HG02884 (cell line): ENCODE measurements around the gene IER3.
"Not testable (repeated sequence)": the region's sequence is repeated elsewhere in the genome, so short reads cannot be mapped to it uniquely, and the experiment has no call there.

Source experiments
- ATAC-seq: cut with Tn5 transposase; IDR thresholded peaks from one replicate; pipeline ENCODE4 v1.9.1; 2021; ENCODE audit warnings: mild to moderate bottlenecking, moderate library complexity; ENCODE audit not compliant: unreplicated experiment

IER3 gene

GRCh38 chr6:30725713-30726505 lies 18.4 kb downstream of the IER3 start:
- no peak for ATAC-seq

DNA sequence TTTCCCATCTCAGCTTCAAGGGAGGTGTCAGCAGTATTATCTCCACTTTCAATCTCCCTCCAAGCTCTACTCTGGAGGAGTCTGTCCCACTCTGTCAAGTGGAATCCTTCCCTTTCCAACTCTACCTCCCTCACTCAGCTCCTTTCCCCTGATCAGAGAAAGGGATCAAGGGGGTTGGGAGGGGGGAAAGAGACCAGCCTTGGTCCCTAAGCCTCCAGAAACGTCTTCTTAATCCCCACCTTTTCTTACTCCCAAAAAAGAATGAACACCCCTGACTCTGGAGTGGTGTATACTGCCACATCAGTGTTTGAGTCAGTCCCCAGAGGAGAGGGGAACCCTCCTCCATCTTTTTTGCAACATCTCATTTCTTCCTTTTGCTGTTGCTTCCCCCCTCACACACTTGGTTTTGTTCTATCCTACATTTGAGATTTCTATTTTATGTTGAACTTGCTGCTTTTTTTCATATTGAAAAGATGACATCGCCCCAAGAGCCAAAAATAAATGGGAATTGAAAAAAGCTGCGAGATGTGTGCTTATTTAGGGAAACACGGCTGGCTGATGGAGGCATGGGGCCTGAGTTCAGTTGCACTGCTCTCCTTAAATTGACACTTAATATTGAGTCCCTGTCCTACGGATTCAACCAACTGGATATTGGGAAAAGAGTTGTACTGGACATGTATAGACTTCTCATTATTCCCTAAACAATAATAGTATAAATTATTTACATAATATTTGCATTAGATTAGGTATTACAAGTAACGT lies 19.3 kb downstream of the IER3 start:
- no peak for ATAC-seq

DNA sequence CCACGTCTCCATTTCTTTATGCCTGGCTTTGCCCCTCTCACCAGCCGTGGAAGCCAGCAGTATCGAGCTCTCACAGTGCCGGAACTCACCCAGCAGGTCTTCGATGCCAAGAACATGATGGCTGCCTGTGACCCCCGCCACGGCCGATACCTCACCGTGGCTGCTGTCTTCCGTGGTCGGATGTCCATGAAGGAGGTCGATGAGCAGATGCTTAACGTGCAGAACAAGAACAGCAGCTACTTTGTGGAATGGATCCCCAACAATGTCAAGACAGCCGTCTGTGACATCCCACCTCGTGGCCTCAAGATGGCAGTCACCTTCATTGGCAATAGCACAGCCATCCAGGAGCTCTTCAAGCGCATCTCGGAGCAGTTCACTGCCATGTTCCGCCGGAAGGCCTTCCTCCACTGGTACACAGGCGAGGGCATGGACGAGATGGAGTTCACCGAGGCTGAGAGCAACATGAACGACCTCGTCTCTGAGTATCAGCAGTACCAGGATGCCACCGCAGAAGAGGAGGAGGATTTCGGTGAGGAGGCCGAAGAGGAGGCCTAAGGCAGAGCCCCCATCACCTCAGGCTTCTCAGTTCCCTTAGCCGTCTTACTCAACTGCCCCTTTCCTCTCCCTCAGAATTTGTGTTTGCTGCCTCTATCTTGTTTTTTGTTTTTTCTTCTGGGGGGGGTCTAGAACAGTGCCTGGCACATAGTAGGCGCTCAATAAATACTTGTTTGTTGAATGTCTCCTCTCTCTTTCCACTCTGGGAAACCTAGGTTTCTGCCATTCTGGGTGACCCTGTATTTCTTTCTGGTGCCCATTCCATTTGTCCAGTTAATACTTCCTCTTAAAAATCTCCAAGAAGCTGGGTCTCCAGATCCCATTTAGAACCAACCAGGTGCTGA lies 20.3 kb downstream of the IER3 start:
- not testable (repeated sequence) for ATAC-seq

DNA sequence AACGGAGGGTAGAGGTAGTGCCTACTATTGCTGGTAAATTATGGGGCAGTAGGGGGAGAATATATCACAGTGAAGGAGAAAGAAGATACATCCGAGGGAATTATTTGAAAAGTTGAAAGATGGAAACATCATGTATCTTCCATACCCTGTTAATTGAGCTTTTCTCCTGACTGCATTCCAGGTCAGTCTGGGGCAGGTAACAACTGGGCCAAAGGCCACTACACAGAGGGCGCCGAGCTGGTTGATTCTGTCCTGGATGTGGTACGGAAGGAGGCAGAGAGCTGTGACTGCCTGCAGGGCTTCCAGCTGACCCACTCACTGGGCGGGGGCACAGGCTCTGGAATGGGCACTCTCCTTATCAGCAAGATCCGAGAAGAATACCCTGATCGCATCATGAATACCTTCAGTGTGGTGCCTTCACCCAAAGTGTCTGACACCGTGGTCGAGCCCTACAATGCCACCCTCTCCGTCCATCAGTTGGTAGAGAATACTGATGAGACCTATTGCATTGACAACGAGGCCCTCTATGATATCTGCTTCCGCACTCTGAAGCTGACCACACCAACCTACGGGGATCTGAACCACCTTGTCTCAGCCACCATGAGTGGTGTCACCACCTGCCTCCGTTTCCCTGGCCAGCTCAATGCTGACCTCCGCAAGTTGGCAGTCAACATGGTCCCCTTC lies 21.0 kb downstream of the IER3 start:
- ATAC-seq: not testable (repeated sequence)

DNA sequence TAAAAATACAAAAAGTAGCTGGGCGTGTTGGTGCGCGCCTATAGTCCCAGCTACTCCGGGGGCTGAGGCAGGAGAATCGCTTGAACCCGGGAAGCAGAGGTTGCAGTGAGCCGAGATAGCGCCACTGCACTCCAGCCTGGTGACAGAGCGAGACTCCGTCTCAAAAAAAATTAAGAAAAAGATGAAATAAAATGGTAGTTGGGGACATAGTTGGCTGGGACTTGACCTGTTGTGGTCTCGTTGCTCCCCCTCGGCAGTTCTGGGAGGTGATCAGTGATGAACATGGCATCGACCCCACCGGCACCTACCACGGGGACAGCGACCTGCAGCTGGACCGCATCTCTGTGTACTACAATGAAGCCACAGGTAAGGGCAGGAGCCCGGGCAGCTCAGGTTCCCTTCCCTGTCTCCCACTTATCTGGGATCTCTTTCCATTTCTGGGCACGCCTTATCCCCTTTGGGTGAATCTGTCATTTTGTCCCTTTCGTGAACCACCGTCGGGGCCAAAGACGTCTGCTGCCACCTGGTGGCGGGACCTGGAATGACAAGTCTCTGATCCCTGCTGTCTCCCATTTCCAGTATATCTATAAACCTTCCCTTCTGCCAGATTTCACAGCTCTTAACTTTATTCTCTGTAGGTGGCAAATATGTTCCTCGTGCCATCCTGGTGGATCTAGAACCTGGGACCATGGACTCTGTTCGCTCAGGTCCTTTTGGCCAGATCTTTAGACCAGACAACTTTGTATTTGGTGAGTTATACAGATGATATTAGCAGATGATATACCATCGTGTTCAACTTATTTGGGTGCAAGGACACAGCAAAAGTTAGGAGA lies 21.9 kb downstream of the IER3 start:
- ATAC-seq: no peak

- not testable (repeated sequence) for ATAC-seq
These were observed 22.4 kb downstream of the IER3 start for GRCh38 chr6:30722025-30722279.

DNA sequence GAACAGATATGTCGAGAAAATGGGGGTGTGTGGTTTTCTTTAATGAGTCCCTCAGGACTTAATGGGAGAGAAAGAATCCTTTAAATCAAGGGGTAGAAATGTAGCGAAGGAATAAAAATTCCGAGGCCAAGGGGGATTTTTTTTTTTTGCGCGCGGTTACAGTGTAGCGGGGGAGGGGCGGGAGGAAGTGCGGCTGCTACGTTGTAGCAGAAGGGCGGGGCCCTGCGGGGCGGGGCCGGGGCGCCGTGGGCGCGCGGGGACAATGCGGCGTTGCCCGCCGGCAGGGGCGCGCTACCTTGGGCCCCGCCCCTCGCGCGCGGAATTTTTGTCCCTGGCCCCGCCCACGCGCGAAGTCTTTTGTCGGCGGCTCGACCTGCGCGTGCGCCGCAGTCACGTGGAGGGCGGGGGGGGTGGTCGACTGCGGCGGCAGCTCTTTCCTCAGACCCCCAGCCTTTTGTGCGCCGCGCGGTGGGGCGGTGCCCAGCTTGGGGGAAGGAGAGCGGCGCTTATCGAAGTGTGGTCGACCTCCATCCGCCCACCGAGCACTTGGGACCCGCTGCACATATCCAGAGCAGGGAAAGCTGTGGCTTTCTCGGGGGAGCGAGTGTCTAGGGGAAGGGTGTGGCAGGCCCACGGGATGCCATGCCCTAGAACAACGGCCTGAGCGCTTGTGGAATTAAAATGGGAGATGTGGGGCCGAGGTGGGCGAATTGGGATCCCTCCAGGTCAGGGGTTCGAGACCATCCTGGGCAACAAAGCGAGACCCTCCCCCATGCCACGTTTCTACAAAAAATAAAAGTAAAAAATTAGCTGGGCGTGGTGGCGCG lies 22.9 kb downstream of the IER3 start:
- no peak for ATAC-seq

GRCh38 chr6:30720738-30721197 lies 23.6 kb downstream of the IER3 start:
- no peak for ATAC-seq

GRCh38 chr6:30719791-30720737 lies 24.3 kb downstream of the IER3 start, which contains the start of gene TUBB:
Gene TUBB, plus strand, starts transcription at chr6:30720352. Its CDS starts 155 bp downstream, at chr6:30720507.
- ATAC-seq: no peak

GRCh38 chr6:30719356-30719755 lies 25.0 kb downstream of the IER3 start:
- ATAC-seq: no peak

GRCh38 chr6:30717845-30718720 lies 26.3 kb downstream of the IER3 start:
- not testable (repeated sequence) for ATAC-seq

GRCh38 chr6:30717129-30717844 lies 27.1 kb downstream of the IER3 start, which contains the start of gene MDC1:
Gene MDC1, minus strand, starts transcription at chr6:30717281. Its CDS starts 2,106 bp downstream, at chr6:30715175.
- ATAC-seq: peak; percentile 70

GRCh38 chr6:30716879-30717128 lies 27.5 kb downstream of the IER3 start:
- no peak for ATAC-seq

GRCh38 chr6:30714263-30714662 lies 30.1 kb downstream of the IER3 start:
- ATAC-seq: no peak

GRCh38 chr6:30712441-30712945 lies 31.9 kb downstream of the IER3 start:
- ATAC-seq: no peak

GRCh38 chr6:30711758-30712380 lies 32.5 kb downstream of the IER3 start:
- no peak for ATAC-seq
